Endothelial cell of umbilical vein (primary cell): ENCODE results near the gene SLC7A7. TPM values are rescaled to one million over a fixed set of nuclear protein-coding genes. Genes with fewer than 3 reads are reported as not detected.

Experiments used
- BruUV-seq: library from RNA; stranded (reverse); fragments of 400-500 nt; replicated peaks from 2 replicates; lab custom pipeline; 2021; lab: Mats Ljungman, UMichigan
- CTCF ChIA-PET: fragments of 300-600, 350-600 bp; sonication (Branson Sonifier 250); formaldehyde crosslinking; loops from one replicate; lab custom pipeline; 2021; ENCODE audit warnings: antibody characterized with exemption, inconsistent platforms; lab: Charles Lee
- POLR2A ChIA-PET: fragments of 300-600, 350-600 bp; sonication (Branson Sonifier 250); formaldehyde crosslinking; loops from one replicate; lab custom pipeline; 2021; ENCODE audit warnings: antibody characterized with exemption, inconsistent platforms; lab: Charles Lee
- DNase-seq: peaks from one replicate; pipeline ENCODE4 v3.0.0-alpha.2; 2011; ENCODE audit warnings: low read depth, low spot score
- FAIRE-seq: peaks from 2 replicates; lab custom pipeline; 2011; peaks lifted over from hg19 to GRCh38; lab: Jason Lieb, UNC
- H2AFZ ChIP-seq: 2 replicates; pipeline ENCODE4 v1.6.0; 2012; ENCODE audit warnings: low read depth, low read length, control low read depth, inconsistent platforms
- H3K27ac ChIP-seq: 2 replicates; pipeline ENCODE4 v1.5.1; 2011; ENCODE audit warnings: low read depth, mild to moderate bottlenecking, control low read depth, low read length, moderate library complexity; ENCODE audit not compliant: insufficient read depth
- H3K27me3 ChIP-seq, 2 experiments: 2 replicates each; pipeline versions ENCODE4 v1.6.0 to v1.6.1; 2011; ENCODE audit warnings: low read length in 2 of 2, mixed read lengths in 1 of 2; ENCODE audit not compliant: control insufficient read depth in 2 of 2, insufficient read depth in 2 of 2
- H3K36me3 ChIP-seq, 2 experiments: 2 replicates in 1 of 2; 3 replicates in 1 of 2; pipeline ENCODE4 v1.5.1; 2011; ENCODE audit warnings: low read length in 2 of 2, mild to moderate bottlenecking in 1 of 2, moderate library complexity in 1 of 2; ENCODE audit not compliant: control insufficient read depth in 2 of 2, insufficient read depth in 2 of 2; ENCODE audit errors: extremely low read depth in 1 of 2
- H3K4me1 ChIP-seq: 3 replicates; pipeline ENCODE4 v1.5.1; 2011; ENCODE audit warnings: mild to moderate bottlenecking, low read length; ENCODE audit not compliant: control insufficient read depth, insufficient read depth; ENCODE audit errors: extremely low read depth
- H3K4me2 ChIP-seq: 2 replicates; pipeline ENCODE4 v1.6.1; 2011; ENCODE audit warnings: low read length, control low read depth, mixed read lengths; ENCODE audit not compliant: insufficient read depth
- H3K4me3 ChIP-seq, 3 experiments: fragments of 200-600 bp in 1 of 3; sonication (generic), shearing (Covaris generic) in 1 of 3; replicated peaks in 1 of 3; 2 replicates each; pipeline ENCODE4 v1.5.1; 2011 to 2016; ENCODE audit warnings: control low read depth in 3 of 3, low read length in 3 of 3, mild to moderate bottlenecking in 2 of 3, inconsistent platforms in 1 of 3, low read depth in 1 of 3, moderate library complexity in 1 of 3; ENCODE audit not compliant: insufficient read depth in 1 of 3
- H3K79me2 ChIP-seq: 2 replicates; pipeline ENCODE4 v1.6.0; 2012; ENCODE audit warnings: low read length, inconsistent platforms; ENCODE audit not compliant: control insufficient read depth, insufficient read depth
- H3K9ac ChIP-seq: replicated peaks from 2 replicates; pipeline ENCODE3; 2011; ENCODE audit warnings: low read length, control low read depth; ENCODE audit not compliant: insufficient read depth; ENCODE audit errors: extremely low read depth
- H3K9me1 ChIP-seq: replicated peaks from 3 replicates; pipeline ENCODE4 v1.6.0; 2011; ENCODE audit warnings: mild to moderate bottlenecking, low read length; ENCODE audit not compliant: control insufficient read depth, insufficient read depth; ENCODE audit errors: extremely low read depth
- H3K9me3 ChIP-seq: replicated peaks from 2 replicates; pipeline ENCODE4 v1.5.1; 2012; ENCODE audit warnings: low read length, inconsistent platforms; ENCODE audit not compliant: control insufficient read depth, insufficient read depth
- H4K20me1 ChIP-seq: replicated peaks from 2 replicates; pipeline ENCODE3; 2011; ENCODE audit warnings: mild to moderate bottlenecking, low read length; ENCODE audit not compliant: control insufficient read depth, insufficient read depth; ENCODE audit errors: extremely low read depth
- EZH2 ChIP-seq: IDR thresholded peaks from 2 replicates; pipeline ENCODE4 v1.6.1; 2012; ENCODE audit warnings: borderline replicate concordance, low read depth, mild to moderate bottlenecking, moderate library complexity, low read length, inconsistent platforms; ENCODE audit not compliant: severe bottlenecking
- FOS ChIP-seq: IDR thresholded peaks from 2 replicates; pipeline ENCODE4 v1.6.1; 2011; ENCODE audit warnings: mild to moderate bottlenecking, low read length, moderate library complexity, borderline replicate concordance; ENCODE audit not compliant: insufficient read depth
- GATA2 ChIP-seq: IDR thresholded peaks from 2 replicates; pipeline ENCODE4 v1.7.0; 2011; ENCODE audit warnings: low read depth, mild to moderate bottlenecking, moderate library complexity, mixed read lengths, low read length; ENCODE audit not compliant: insufficient read length, insufficient read depth
- JUN ChIP-seq: IDR thresholded peaks from 2 replicates; pipeline ENCODE4 v1.6.1; 2011; ENCODE audit warnings: borderline replicate concordance, low read depth; ENCODE audit not compliant: insufficient read length, insufficient read depth
- MYC ChIP-seq: IDR thresholded peaks from one replicate; pipeline ENCODE4 v1.6.1; 2011; ENCODE audit warnings: mild to moderate bottlenecking, low read depth, low read length
- POLR2A ChIP-seq: IDR thresholded peaks from 2 replicates; pipeline ENCODE4 v1.6.1; 2012; ENCODE audit warnings: low read depth, mild to moderate bottlenecking, control low read depth, low read length
- POLR2AphosphoS5 ChIP-seq: IDR thresholded peaks from 2 replicates; pipeline ENCODE4 v1.6.1; 2012; ENCODE audit warnings: low read depth, mild to moderate bottlenecking, control low read depth, low read length, moderate library complexity; ENCODE audit not compliant: insufficient read depth
- dilution Hi-C: fragments of 300-500 bp; cut with MboI; formaldehyde crosslinking; loops from one replicate; pipeline ENCODE4 v1.15.0; 2019; ENCODE audit warnings: low sequenced_read_pairs; ENCODE audit not compliant: extremely low pct_ligation_motif_present
- intact Hi-C: fragments of 100-400 bp; cut with micrococcal nuclease; formaldehyde crosslinking; loops from one replicate; pipeline ENCODE4 v1.10.0; 2022
- polyA plus RNA-seq, 4 experiments: library from polyadenylated mRNA; depleted of rRNA in 3 of 4; stranded (reverse) in 3 of 4; unstranded in 1 of 4; fragments of >200 nt; gene quantifications; 2 replicates each; pipeline versions ENCODE4 v1.2.1 to v1.2.3, GENCODE V29; 2011 to 2012; ENCODE audit warnings: missing spikeins in 1 of 4
- total RNA-seq: library from RNA; stranded (reverse); gene quantifications from 2 replicates; pipeline ENCODE4 v1.2.3, GENCODE V29; 2021
- TF ChIP-seq, protein P1 (sequence below), 2 donors: IDR thresholded peaks; 1 replicate in 1 of 2; 2 replicates in 1 of 2; pipeline ENCODE4 v1.5.1; 2011; ENCODE audit warnings: low read length in 2 of 2, mild to moderate bottlenecking in 2 of 2, moderate library complexity in 2 of 2, control low read depth in 1 of 2, inconsistent platforms in 1 of 2, low read depth in 1 of 2; ENCODE audit not compliant: insufficient read depth in 1 of 2; ENCODE audit errors: extremely low read depth in 1 of 2
- TF ChIP-seq, protein P2 (sequence below): IDR thresholded peaks from 2 replicates; pipeline ENCODE4 v1.6.1; 2011; ENCODE audit not compliant: insufficient read depth, insufficient read length

Gene SLC7A7
- total and polyA plus RNA-seq, 2 donors (not counting 3 experiments of a cell fraction or from before 2014, with no cell fraction given), result 22.5 to 94.0 TPM

DNA sequence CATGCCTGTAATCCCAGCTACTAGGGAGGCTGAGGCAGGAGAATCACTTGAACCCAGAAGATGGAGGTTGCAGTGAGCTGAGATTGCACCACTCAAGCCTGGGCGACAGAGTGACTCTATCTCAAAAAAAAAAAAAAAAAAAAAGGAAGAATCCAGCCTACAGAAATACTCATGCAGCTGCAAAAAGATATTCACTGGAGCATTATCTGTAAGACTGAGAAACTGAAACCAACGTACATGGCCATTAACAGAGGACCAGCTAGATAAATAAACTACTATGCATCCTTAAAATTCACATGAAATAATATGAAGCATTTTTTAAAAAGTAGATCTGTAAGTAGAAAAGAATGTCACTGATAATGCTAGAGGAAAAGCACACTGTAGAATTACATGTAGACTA, 3.5 kb downstream of the SLC7A7 start:
- Histone ChIP-seq H3K9ac (no peak overlapping the region), H3K4me2 (no peak overlapping the region), H3K27ac (no peak overlapping the region), H3K9me1 (no peaks in the 10 kb centered on the region), H2AFZ (no peak overlapping the region), H3K9me3 (no peaks in the 10 kb centered on the region), H3K4me1 (peaks cover 4% of the 10 kb centered on the region), H3K79me2 (no peaks in the 10 kb centered on the region), H4K20me1 (no peaks in the 10 kb centered on the region), H3K27me3 (no peaks in the 10 kb centered on the region), H3K4me3 (no peak overlapping the region), H3K36me3 (peaks cover 0 to 5% of the 10 kb centered on the region in 2 experiments)
- no TSS peak for BruUV-seq
- TF ChIP-seq, protein P1, sequence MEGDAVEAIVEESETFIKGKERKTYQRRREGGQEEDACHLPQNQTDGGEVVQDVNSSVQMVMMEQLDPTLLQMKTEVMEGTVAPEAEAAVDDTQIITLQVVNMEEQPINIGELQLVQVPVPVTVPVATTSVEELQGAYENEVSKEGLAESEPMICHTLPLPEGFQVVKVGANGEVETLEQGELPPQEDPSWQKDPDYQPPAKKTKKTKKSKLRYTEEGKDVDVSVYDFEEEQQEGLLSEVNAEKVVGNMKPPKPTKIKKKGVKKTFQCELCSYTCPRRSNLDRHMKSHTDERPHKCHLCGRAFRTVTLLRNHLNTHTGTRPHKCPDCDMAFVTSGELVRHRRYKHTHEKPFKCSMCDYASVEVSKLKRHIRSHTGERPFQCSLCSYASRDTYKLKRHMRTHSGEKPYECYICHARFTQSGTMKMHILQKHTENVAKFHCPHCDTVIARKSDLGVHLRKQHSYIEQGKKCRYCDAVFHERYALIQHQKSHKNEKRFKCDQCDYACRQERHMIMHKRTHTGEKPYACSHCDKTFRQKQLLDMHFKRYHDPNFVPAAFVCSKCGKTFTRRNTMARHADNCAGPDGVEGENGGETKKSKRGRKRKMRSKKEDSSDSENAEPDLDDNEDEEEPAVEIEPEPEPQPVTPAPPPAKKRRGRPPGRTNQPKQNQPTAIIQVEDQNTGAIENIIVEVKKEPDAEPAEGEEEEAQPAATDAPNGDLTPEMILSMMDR (IDR thresholded peaks at IDR 0.05; ENCODE audit: extremely low read depth in 1 of 2, insufficient read depth in 1 of 2, low read depth in 1 of 2, low read length in 2 of 2), result no peak
- TF ChIP-seq JUN (no peak), POLR2AphosphoS5 (no peak), POLR2A (no peak), GATA2 (no peak), EZH2 (no peak), MYC (no peak), FOS (no peak)
- TF ChIP-seq, protein P2, sequence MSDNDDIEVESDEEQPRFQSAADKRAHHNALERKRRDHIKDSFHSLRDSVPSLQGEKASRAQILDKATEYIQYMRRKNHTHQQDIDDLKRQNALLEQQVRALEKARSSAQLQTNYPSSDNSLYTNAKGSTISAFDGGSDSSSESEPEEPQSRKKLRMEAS, result no peak
- DNase-seq (no peak), FAIRE-seq (no peak)
- dilution Hi-C loops (no loop called here), intact Hi-C loops (no loop called here)
- ChIA-PET CTCF (interaction anchor here (0.8 to 1.4 kb wide), 3 partner anchors 153 to 242 kb away, joined by 3 to 6 read pairs (median 3); no protein-coding TSS in a partner anchor), POLR2A (interaction anchor here (0.9 kb wide), 1 partner anchor 33 kb away, joined by 3 read pairs; no protein-coding TSS in a partner anchor)
